OCI-LY1 (cell line): ENCODE measurements around the gene HGS.

Experiments used
- H2AFZ ChIP-seq: fragments of 200-600 bp; sonication (generic), shearing (Covaris generic); 2 replicates; pipeline ENCODE4 v1.6.0; 2014; ENCODE audit warnings: antibody characterized with exemption, mild to moderate bottlenecking, low read length
- H3F3A ChIP-seq: fragments of 200-600 bp; sonication (generic), shearing (Covaris generic); 2 replicates; pipeline ENCODE4 v1.6.0; 2014; ENCODE audit warnings: mild to moderate bottlenecking, antibody characterized with exemption, low read length, moderate library complexity; ENCODE audit not compliant: insufficient read depth
- H3K27ac ChIP-seq: fragments of 200-600 bp; sonication (generic); 2 replicates; pipeline ENCODE4 v1.5.1; 2014; ENCODE audit warnings: low read length, mixed run types, mild to moderate bottlenecking, low read depth; ENCODE audit not compliant: poor library complexity, severe bottlenecking
- H3K27me3 ChIP-seq: fragments of 200-600 bp; sonication (generic); 2 replicates; pipeline ENCODE4 v1.6.0; 2014; ENCODE audit warnings: antibody characterized with exemption, mild to moderate bottlenecking, low read length, moderate library complexity; ENCODE audit not compliant: insufficient read depth
- H3K36me3 ChIP-seq: fragments of 200-600 bp; sonication (generic); 2 replicates; pipeline ENCODE4 v1.6.1; 2014; ENCODE audit warnings: mild to moderate bottlenecking, antibody characterized with exemption, low read length, moderate library complexity, mixed read lengths; ENCODE audit not compliant: insufficient read depth
- H3K4me1 ChIP-seq: fragments of 200-600 bp; sonication (generic); 2 replicates; pipeline ENCODE4 v1.5.1; 2014; ENCODE audit warnings: mild to moderate bottlenecking, low read length, moderate library complexity; ENCODE audit not compliant: insufficient read depth, severe bottlenecking
- H3K4me2 ChIP-seq: fragments of 200-600 bp; sonication (generic), shearing (Covaris generic); 2 replicates; pipeline ENCODE4 v1.6.1; 2014; ENCODE audit warnings: low read length
- H3K4me3 ChIP-seq: fragments of 200-600 bp; sonication (generic); 2 replicates; pipeline ENCODE4 v1.5.1; 2014; ENCODE audit warnings: low read length, low read depth, mild to moderate bottlenecking, mixed read lengths; ENCODE audit not compliant: poor library complexity, severe bottlenecking
- H3K79me2 ChIP-seq: fragments of 200-600 bp; shearing (Covaris generic); 2 replicates; pipeline ENCODE4 v1.6.1; 2016; ENCODE audit warnings: mixed run types, low read length, mixed read lengths; ENCODE audit not compliant: insufficient read depth
- H3K9ac ChIP-seq: fragments of 200-600 bp; sonication (generic), shearing (Covaris generic); 2 replicates; pipeline ENCODE4 v1.6.1; 2014; ENCODE audit warnings: mild to moderate bottlenecking, low read length, mixed read lengths
- H3K9me2 ChIP-seq: fragments of 200-600 bp; sonication (generic), shearing (Covaris generic); 2 replicates; pipeline ENCODE4 v1.6.1; 2014; ENCODE audit warnings: low read depth, mild to moderate bottlenecking, low read length, mixed read lengths
- H3K9me3 ChIP-seq: fragments of 200-600 bp; shearing (Covaris generic); 2 replicates; pipeline ENCODE4 v1.6.1; 2014; ENCODE audit warnings: low read length, mixed read lengths
- H4K20me1 ChIP-seq: fragments of 200-600 bp; sonication (generic), shearing (Covaris generic); 2 replicates; pipeline ENCODE4 v1.6.0; 2016; ENCODE audit warnings: mild to moderate bottlenecking, low read length; ENCODE audit not compliant: insufficient read depth
- EZH2 ChIP-seq: fragments of 200-600 bp; sonication (generic), shearing (Covaris generic); IDR thresholded peaks from 2 replicates; pipeline ENCODE4 v1.8.0; 2017; ENCODE audit warnings: borderline replicate concordance, mixed run types, mild to moderate bottlenecking, antibody characterized with exemption, low read length, moderate library complexity, mixed read lengths
- TF ChIP-seq, protein P1 (sequence below): fragments of 200-600 bp; sonication (generic), shearing (Covaris generic); IDR thresholded peaks from 2 replicates; pipeline ENCODE4 v1.5.1; 2017; ENCODE audit warnings: mild to moderate bottlenecking, antibody characterized with exemption, low read length, moderate library complexity, mixed read lengths

The HGS gene, protein sequence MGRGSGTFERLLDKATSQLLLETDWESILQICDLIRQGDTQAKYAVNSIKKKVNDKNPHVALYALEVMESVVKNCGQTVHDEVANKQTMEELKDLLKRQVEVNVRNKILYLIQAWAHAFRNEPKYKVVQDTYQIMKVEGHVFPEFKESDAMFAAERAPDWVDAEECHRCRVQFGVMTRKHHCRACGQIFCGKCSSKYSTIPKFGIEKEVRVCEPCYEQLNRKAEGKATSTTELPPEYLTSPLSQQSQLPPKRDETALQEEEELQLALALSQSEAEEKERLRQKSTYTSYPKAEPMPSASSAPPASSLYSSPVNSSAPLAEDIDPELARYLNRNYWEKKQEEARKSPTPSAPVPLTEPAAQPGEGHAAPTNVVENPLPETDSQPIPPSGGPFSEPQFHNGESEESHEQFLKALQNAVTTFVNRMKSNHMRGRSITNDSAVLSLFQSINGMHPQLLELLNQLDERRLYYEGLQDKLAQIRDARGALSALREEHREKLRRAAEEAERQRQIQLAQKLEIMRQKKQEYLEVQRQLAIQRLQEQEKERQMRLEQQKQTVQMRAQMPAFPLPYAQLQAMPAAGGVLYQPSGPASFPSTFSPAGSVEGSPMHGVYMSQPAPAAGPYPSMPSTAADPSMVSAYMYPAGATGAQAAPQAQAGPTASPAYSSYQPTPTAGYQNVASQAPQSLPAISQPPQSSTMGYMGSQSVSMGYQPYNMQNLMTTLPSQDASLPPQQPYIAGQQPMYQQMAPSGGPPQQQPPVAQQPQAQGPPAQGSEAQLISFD

DNA sequence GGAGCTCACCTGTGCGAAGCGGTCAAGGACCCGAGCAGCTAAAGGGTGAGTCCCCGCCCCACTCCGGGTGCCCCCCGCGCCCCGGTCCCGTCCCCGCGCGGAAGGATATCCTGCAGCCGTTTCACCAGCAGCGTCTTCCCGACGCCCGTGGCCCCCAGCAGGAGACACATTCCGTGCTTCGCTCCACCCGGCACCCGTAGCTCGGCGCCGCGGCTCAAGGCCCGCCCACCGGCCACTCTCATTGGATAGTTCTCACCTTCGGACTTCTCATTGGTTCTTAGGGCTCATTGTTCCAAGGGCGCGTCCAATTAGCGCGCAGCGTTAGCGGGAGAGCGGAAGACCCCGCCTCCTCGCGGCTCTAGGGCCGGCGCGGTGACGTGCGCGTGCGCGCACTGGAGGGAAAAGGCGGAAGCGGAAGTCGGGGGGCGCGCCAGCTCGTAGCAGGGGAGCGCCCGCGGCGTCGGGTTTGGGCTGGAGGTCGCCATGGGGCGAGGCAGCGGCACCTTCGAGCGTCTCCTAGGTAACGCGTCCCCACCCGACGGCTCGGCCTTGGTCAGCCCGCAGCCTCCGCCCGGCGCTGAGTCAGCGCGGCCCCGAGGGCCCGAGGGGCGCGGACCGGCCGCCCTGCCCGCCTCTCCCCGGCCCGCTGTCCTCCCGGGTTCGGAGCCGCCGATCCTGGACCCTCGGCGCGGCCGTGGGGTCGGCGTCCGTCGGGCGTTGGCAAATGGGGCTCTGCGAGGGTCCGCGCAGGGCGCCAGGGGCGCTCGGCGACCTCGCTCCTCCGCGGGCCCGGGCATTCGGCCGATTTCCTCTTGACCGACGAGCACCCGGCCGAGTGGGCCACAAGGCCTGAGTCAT lies at the start of gene HGS, which contains the start of gene ARL16:
TSS of gene HGS (plus strand) at position 428 of the 858 bp plus-strand sequence. CDS start at position 484, 56 bp downstream.
TSS of gene ARL16 (minus strand) at position 214 of the 858 bp plus-strand sequence. CDS start at position 170, 44 bp downstream.
- Histone ChIP-seq H3K4me2 (peak within 1 kb of the TSS; percentile 88), H3K9ac (peak within 1 kb of the TSS; percentile 86), H3K36me3 (peaks cover 35% of the 10 kb centered on the region; the same call in 1 of the 2 replicates), H3K9me3 (no peaks in the 10 kb centered on the region), H3K27ac (peak within 1 kb of the TSS; percentile 3), H3K4me3 (peak within 1 kb of the TSS; percentile 82), H4K20me1 (no peaks in the 10 kb centered on the region), H2AFZ (no peak within 1 kb of the TSS), H3K27me3 (no peaks in the 10 kb centered on the region), H3K79me2 (peaks cover 15% of the 10 kb centered on the region), H3F3A (no peaks in the 10 kb centered on the region), H3K9me2 (no peaks in the 10 kb centered on the region), H3K4me1 (peaks cover 28% of the 10 kb centered on the region)
- no peak for TF ChIP-seq EZH2
- TF ChIP-seq, protein P1, sequence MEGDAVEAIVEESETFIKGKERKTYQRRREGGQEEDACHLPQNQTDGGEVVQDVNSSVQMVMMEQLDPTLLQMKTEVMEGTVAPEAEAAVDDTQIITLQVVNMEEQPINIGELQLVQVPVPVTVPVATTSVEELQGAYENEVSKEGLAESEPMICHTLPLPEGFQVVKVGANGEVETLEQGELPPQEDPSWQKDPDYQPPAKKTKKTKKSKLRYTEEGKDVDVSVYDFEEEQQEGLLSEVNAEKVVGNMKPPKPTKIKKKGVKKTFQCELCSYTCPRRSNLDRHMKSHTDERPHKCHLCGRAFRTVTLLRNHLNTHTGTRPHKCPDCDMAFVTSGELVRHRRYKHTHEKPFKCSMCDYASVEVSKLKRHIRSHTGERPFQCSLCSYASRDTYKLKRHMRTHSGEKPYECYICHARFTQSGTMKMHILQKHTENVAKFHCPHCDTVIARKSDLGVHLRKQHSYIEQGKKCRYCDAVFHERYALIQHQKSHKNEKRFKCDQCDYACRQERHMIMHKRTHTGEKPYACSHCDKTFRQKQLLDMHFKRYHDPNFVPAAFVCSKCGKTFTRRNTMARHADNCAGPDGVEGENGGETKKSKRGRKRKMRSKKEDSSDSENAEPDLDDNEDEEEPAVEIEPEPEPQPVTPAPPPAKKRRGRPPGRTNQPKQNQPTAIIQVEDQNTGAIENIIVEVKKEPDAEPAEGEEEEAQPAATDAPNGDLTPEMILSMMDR, result no peak

DNA sequence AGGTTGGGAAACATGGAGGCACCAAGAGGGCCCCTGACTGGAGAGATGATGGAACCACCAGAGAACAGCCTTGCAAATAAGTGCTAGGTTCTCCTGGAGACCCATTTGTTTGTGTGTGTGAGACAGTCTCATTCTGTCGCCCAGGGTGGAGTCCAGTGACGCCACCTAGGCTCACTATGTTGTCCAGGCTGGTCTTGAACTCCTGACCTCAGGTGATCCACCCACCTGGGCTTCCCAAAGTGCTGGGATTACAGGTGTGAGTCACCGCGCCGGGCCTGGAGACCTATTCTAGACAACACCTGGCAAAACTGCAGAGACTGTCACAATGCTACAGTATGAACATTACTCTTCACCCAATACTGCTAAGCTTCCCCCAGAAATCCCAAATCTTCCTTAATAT lies 48.4 kb upstream of the HGS start:
- peak overlapping the region; percentile 88 for H3K27ac ChIP-seq

More for the DNA sequence above, 48.4 kb upstream of the HGS start:
- TF ChIP-seq, protein P1, result no peak
- no peak for TF ChIP-seq EZH2
- H2AFZ ChIP-seq, result no peak overlapping the region
- no peaks in the 10 kb centered on the region for H4K20me1 ChIP-seq
- peaks cover 47% of the 10 kb centered on the region for H3K79me2 ChIP-seq
- H3K27me3 ChIP-seq, result no peaks in the 10 kb centered on the region
- peak overlapping the region; percentile 78 for H3K4me2 ChIP-seq
- no peaks in the 10 kb centered on the region for H3K9me2 ChIP-seq
- peak overlapping the region; percentile 98 for H3K4me3 ChIP-seq
- H3K9ac ChIP-seq, result peak overlapping the region; percentile 97
- H3F3A ChIP-seq, result no peaks in the 10 kb centered on the region
- H3K4me1 ChIP-seq, result peaks cover 24% of the 10 kb centered on the region
- H3K36me3 ChIP-seq, result peaks cover 29% of the 10 kb centered on the region
- H3K9me3 ChIP-seq, result no peaks in the 10 kb centered on the region
